Adrenal gland (tissue), 12 donors: Measurements from ENCODE around the gene CRYBG3. TPM values are rescaled to one million over a fixed set of nuclear protein-coding genes. Genes with fewer than 3 reads are reported as not detected.
"Not testable (repeated sequence)": the region's sequence is repeated elsewhere in the genome, so short reads cannot be mapped to it uniquely, and the experiment has no call there.

Source experiments
- DNase-seq, 7 donors: peaks; one replicate each; pipeline ENCODE4 v3.0.0-alpha.2; 2019 to 2020
- H3K27ac ChIP-seq, 5 donors: fragments of 200-600 bp; sonication (generic) in 4 of 5; 1 replicate in 3 of 5; 2 replicates in 2 of 5; pipeline versions ENCODE4 v1.5.1 to v1.8.0; 2016 to 2020; ENCODE audit warnings: mild to moderate bottlenecking in 1 of 5
- H3K27me3 ChIP-seq: fragments of 200-600 bp; 2 replicates; pipeline ENCODE4 v1.8.0; 2021
- H3K36me3 ChIP-seq, 2 donors: fragments of 200-600 bp; replicated peaks in 1 of 2; 1 replicate in 1 of 2; 2 replicates in 1 of 2; pipeline versions ENCODE4 v1.5.1 to v1.8.0; 2018 to 2022
- H3K4me1 ChIP-seq, 2 donors: fragments of 200-600 bp; replicated peaks in 1 of 2; 1 replicate in 1 of 2; 2 replicates in 1 of 2; pipeline versions ENCODE4 v1.5.1 to v1.8.0; 2018 to 2021
- H3K4me3 ChIP-seq, 4 donors: fragments of 200-600 bp; sonication (generic) in 3 of 4; one replicate each; pipeline ENCODE4 v1.5.1; 2016 to 2018
- H3K9me3 ChIP-seq, 3 donors: fragments of 200-600 bp; sonication (generic) in 1 of 3; replicated peaks in 1 of 3; 1 replicate in 2 of 3; 2 replicates in 1 of 3; pipeline versions ENCODE4 v1.5.1 to v1.8.0; 2016 to 2021
- CTCF ChIP-seq, 6 experiments: fragments of 450-650 bp in 4 of 6; fragments of 200-600 bp in 2 of 6; sonication (generic) in 1 of 6; IDR thresholded peaks; 1 replicate in 5 of 6; 2 replicates in 1 of 6; pipeline versions ENCODE4 v1.5.1 to v1.8.0; 2016 to 2021; ENCODE audit warnings: antibody characterized with exemption in 6 of 6, mild to moderate bottlenecking in 2 of 6, moderate library complexity in 1 of 6
- POLR2A ChIP-seq, 2 donors: fragments of 450-650 bp; IDR thresholded peaks; one replicate each; pipeline ENCODE4 v1.6.1; 2017; ENCODE audit warnings: antibody characterized with exemption in 2 of 2, mild to moderate bottlenecking in 2 of 2, moderate library complexity in 1 of 2
- WGBS, 4 donors: extraction: QIAGEN DNeasy Blood & Tissue Kit in 2 of 4; methylation state at CpG; one replicate each; pipeline versions ENCODE4 v1.1.5 to v1.1.7; 2013 to 2017; 5-methylcytosine and 5-hydroxymethylcytosine counted together
- intact Hi-C, 2 donors: fragments of 100-400 bp; cut with DNase I; formaldehyde crosslinking; loops; one replicate each; pipeline versions ENCODE4 v1.14.1 to v1.15.0; 2022 to 2023
- polyA plus RNA-seq, 3 donors: library from polyadenylated mRNA; stranded (reverse); fragments of 200-250 nt in 2 of 3; fragments of 350-450 nt in 1 of 3; fragmentation: Illumina TruSeq in 1 of 3; extraction: RNeasy Lipid Tissue Mini Kit (QIAGEN cat#74804) in 1 of 3; gene quantifications; one replicate each; pipeline ENCODE4 v1.2.3, GENCODE V29; 2013 to 2014
- total RNA-seq, 9 donors: library from RNA; depleted of rRNA in 4 of 9; stranded (reverse); fragments of >200 nt in 4 of 9; fragments of 120-200 nt in 1 of 9; fragmentation: NEBNext Ultra II Directional in 1 of 9; extraction: Animal tissue kit (Norgen Biotek cat#: 25700) in 1 of 9; gene quantifications; one replicate each; pipeline versions ENCODE4 v1.1.0 to v1.2.4, GENCODE V29; 2013 to 2023
- donor health status: healthy with polysubstance abuse.
- donor health status: Bipolar disorder and iron deficiency.
- donor health status: DM: yes; HTN: yes; CAD: no.
- donor health status: DM: no; HTN: no; CAD: no.
- donor health status: DM: no; HTN: no; CAD: no.
- donor health status: DM: yes; HTN: yes; CAD: no.

Gene CRYBG3
- total and polyA plus RNA-seq, 12 donors, result 2.7 to 25.0 (median 12.5) TPM

DNA sequence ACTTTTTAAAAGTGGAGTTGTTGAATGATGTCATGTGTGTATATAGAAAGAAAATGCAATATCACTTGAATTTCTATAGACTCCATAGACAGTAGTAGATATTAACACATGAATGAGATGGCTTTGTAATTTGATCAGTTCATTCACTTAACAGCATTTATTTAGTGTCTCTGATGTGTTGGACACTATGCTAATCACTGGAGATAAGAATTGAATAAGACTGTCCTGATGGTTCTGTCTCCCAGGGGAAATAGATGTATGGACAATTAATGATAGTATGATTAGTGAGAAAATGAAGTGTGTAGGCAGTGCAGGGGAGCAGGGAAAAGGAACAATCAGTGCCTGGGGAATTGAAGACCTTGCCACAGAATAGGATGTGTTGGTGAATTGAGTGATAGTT, 77.5 kb downstream of the CRYBG3 start:
- Histone ChIP-seq H3K27ac (no peak overlapping the region), H3K36me3 (no peaks in the 10 kb centered on the region), H3K4me3 (no peak overlapping the region), H3K9me3 (no peaks in the 10 kb centered on the region), H3K4me1 (peaks cover 0 to 7% of the 10 kb centered on the region in 2 donors), H3K27me3 (no peaks in the 10 kb centered on the region)
- intact Hi-C loops, result no loop called here
- no peak for TF ChIP-seq POLR2A (IDR thresholded peaks at IDR 0.05)
- TF ChIP-seq CTCF (IDR thresholded peaks at IDR 0.05), result no peak
- DNase-seq, result no peak

DNA sequence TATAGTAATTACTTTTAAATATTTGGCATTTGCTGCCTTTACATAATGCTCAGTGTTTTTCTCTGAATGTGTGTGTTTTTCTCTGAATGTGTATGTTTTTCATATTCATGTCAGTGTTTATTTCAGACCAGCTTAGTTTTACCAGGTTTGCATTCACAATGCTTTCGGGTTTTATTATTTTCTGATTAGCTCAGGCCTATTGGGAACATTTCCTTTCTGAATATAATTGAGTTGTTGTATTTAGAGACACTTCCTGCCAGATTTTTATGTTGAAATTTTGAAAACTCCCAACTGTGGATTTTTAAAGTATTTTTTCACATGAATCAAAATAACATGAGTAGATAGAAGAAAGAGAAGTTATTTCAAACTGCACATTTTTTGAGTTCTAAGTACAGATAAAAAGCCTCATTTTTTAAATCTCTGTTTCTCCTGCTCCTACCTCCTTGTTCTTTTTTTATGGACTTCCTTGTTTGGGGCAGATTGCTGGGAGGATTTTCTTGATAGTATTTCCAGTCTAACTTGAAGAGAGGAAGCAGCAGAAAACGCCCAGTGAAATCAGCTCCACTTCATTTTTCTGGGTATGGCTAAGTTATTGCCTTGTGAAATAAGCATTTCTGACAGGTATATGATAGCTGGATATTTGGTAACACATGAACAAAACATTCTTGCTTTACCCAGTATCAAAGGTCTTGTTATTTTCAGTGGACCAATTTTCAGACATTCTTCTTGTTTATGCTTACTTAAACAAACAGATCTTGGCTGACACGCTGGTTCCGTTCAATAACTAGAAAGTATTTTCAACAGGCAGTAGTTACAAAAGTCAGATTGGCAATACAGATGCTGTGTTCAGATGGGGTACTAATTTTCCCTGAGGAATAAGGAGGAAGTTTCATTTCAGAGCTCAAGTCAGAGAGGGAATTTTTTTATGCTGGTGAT, 79.8 kb downstream of the CRYBG3 start:
- Histone ChIP-seq H3K36me3 (no peaks in the 10 kb centered on the region), H3K4me3 (no peak overlapping the region), H3K9me3 (no peaks in the 10 kb centered on the region), H3K27ac (peak overlapping the region in 2 of 5 donors; percentile 40 to 54), H3K27me3 (no peaks in the 10 kb centered on the region), H3K4me1 (peaks cover 0 to 7% of the 10 kb centered on the region in 2 donors)
- intact Hi-C loops, result no loop called here
- no peak for TF ChIP-seq POLR2A (IDR thresholded peaks at IDR 0.05)
- no peak for TF ChIP-seq CTCF (IDR thresholded peaks at IDR 0.05)
- DNase-seq, result no peak
- 60 to 68% (median 62%) methylated on average over 4 of the region's 4 CpGs for WGBS, 4 donors

- DNase-seq, H3K27me3 ChIP-seq, H3K27ac ChIP-seq, H3K4me1 ChIP-seq, intact Hi-C loops, H3K9me3 ChIP-seq, H3K4me3 ChIP-seq: not testable (repeated sequence)
- 43 to 58% methylated on average over 1 to 2 of the region's 3 CpGs; no CpG with 5 or more reads in 2 of the 4 donors for WGBS, 4 donors
- peaks cover 0 to 11% of the 10 kb centered on the region in 2 donors for H3K36me3 ChIP-seq
Observed at GRCh38 chr3:97909830-97910229, 88.0 kb downstream of the CRYBG3 start.

GRCh38 chr3:97910236-97910831, 88.5 kb downstream of the CRYBG3 start:
- H3K9me3 ChIP-seq, H3K27me3 ChIP-seq, H3K27ac ChIP-seq, H3K4me3 ChIP-seq, intact Hi-C loops, DNase-seq, H3K4me1 ChIP-seq: not testable (repeated sequence)
- peaks cover 0 to 12% of the 10 kb centered on the region in 2 donors for H3K36me3 ChIP-seq
- 78 to 86% (median 82%) methylated on average over 17 to 24 of the region's 24 CpGs for WGBS, 4 donors

- H3K27ac ChIP-seq, result no peak overlapping the region
- no peaks in the 10 kb centered on the region for H3K9me3 ChIP-seq
- no peaks in the 10 kb centered on the region for H3K27me3 ChIP-seq
- WGBS, 4 donors, result 50 to 68% (median 60%) methylated on average over 3 of the region's 3 CpGs
- intact Hi-C loops, result no loop called here
- peaks cover 0 to 18% of the 10 kb centered on the region in 2 donors for H3K36me3 ChIP-seq
- DNase-seq, result peak in 1 of 7 donors; percentile 54
- TF ChIP-seq POLR2A (IDR thresholded peaks at IDR 0.05), result no peak
- no peak overlapping the region for H3K4me3 ChIP-seq
- peaks cover 0 to 7% of the 10 kb centered on the region in 2 donors for H3K4me1 ChIP-seq
Observed at GRCh38 chr3:97910931-97911351, 89.1 kb downstream of the CRYBG3 start.
